22Rv1 (cell line): ENCODE results near the gene PTPRG.

Source experiments
- H3K27ac ChIP-seq: fragments of 450-650 bp; 2 replicates; pipeline ENCODE4 v1.5.1; 2017
- CTCF ChIP-seq: fragments of 450-650 bp; IDR thresholded peaks from 2 replicates; pipeline ENCODE4 v1.5.1; 2017; ENCODE audit warnings: mild to moderate bottlenecking
- ZFX ChIP-seq: fragments of 450-650 bp; IDR thresholded peaks from 2 replicates; pipeline ENCODE4 v1.6.1; 2017; ENCODE audit warnings: antibody characterized with exemption, borderline replicate concordance

PTPRG gene

DNA sequence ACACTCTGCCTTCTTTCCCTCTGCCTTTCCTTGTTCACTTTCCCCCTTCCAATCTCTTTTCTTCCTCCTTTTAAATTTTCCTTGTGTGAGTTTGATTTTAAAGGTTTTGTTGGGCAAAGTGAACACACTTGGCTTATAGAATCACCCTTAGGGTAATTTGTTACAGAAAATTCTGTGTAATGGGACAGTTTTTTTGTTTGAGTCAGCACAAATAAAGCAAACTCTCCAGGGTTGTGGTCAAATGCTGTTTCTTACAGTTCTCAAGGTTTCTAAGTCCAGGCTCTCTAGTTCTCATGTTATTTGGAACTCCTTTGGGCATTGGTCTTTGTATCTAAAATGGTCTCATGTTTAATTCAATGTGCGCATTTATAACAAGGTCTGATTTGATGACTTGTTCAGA is 307.1 kb downstream of the PTPRG start:
- H3K27ac ChIP-seq = no peak overlapping the region
- TF ChIP-seq ZFX (no peak), CTCF (no peak)

DNA sequence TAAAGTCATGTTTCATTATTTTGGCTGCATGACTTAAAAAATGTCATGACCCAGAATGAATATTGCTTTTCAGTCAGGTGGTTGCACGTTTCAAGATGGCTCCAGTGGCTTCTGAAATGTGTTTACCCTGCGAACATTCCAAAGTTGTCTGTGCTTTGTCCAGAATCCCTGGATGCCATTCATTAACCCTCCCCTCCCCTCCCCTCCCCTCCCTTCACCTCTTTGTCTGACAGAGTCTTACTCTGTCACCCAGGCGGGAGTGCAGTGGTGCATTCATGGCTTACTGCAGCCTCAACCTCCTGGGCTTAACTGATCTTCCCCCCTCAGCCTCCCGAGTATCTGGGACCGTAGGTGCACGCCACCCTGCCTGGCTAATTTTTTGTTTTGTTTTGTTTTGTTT is 308.0 kb downstream of the PTPRG start:
- TF ChIP-seq CTCF = no peak
- TF ChIP-seq ZFX = no peak
- no peak overlapping the region for H3K27ac ChIP-seq

GRCh38 chr3:61871644-61872043 is 310.3 kb downstream of the PTPRG start:
- TF ChIP-seq CTCF (no peak), ZFX (no peak)
- H3K27ac ChIP-seq = no peak overlapping the region

GRCh38 chr3:61872077-61872706 is 310.8 kb downstream of the PTPRG start:
- no peak for TF ChIP-seq ZFX
- no peak overlapping the region for H3K27ac ChIP-seq

DNA sequence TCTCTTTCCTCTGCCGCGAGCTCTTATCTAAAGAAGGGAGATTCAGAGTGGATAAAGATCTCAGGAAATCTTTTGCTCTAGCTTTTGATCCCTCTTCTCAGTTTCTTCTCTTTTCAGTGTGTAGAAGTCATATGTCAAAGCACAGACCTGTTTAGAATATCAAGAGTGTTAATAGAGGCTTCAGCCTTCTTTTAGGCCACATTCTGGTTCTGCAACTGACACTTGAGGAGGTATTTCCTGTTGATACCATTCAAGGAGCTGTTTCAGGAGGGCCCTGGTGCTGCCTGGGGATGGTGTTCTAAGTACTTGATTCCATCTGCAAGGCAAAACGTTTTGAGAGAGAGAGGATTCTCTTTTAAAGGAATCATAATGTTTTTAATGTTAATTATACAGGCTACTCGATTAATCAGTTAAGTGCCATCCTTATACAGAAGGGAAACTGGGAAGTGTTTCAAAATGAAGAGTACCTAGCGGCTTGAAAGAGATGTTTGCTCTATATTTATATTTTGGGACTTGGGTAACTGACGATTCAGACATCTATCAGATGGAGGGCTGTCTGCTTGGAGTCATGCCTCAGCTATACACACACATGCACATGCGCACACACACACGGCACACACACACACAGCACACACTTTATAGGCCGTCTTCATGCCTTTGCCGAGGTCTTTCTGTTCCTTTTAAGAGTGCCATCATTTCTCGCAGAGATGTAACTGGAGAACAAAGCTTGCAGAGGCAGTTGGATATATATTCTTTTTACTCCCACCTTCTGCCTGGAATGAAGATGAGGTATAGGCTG is 313.9 kb downstream of the PTPRG start:
- TF ChIP-seq ZFX = no peak
- no peak for TF ChIP-seq CTCF
- H3K27ac ChIP-seq = no peak overlapping the region

- TF ChIP-seq CTCF (no peak), ZFX (no peak)
- H3K27ac ChIP-seq = no peak overlapping the region
Observed at GRCh38 chr3:61875976-61876671, 314.8 kb downstream of the PTPRG start.

DNA sequence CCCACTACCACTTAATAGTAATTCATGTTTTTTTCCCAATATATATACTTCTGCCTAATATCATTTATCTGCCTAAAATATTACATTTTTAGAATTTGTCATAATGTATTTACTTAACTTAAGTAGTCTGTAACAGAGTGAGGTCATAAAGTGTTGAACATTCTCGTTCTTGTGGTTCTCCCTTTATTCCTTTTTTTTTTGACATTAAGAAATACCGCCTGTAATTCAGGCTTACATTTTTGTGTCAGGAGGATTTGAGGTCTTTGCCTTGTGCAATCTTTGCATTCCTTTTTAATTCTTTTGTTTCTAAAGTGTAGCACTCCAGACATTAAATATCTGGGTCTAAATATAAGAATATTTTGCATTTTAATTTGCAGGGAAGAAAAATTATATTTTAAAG is 315.4 kb downstream of the PTPRG start:
- H3K27ac ChIP-seq = no peak overlapping the region
- no peak for TF ChIP-seq CTCF
- TF ChIP-seq ZFX = no peak
